NT2/D1 (cell line): Measurements from ENCODE around the gene CSH2.
"Not testable (repeated sequence)": the region's sequence is repeated elsewhere in the genome, so short reads cannot be mapped to it uniquely, and the experiment has no call there.

Source experiments
- DNase-seq: peaks from one replicate; pipeline ENCODE4 v3.0.0-alpha.2; 2011; ENCODE audit warnings: low read depth, low spot score
- H3K27me3 ChIP-seq: 2 replicates; pipeline ENCODE4 v1.6.0; 2011; ENCODE audit warnings: mild to moderate bottlenecking; ENCODE audit not compliant: insufficient read length, insufficient read depth
- H3K36me3 ChIP-seq: 2 replicates; pipeline ENCODE4 v1.6.1; 2011; ENCODE audit warnings: mild to moderate bottlenecking, low read length, mixed read lengths; ENCODE audit not compliant: insufficient read depth, insufficient read length
- H3K4me1 ChIP-seq: 2 replicates; pipeline ENCODE4 v1.5.1; 2011; ENCODE audit not compliant: insufficient read depth, insufficient read length
- H3K4me3 ChIP-seq: 2 replicates; pipeline ENCODE4 v1.5.1; 2011; ENCODE audit warnings: low read depth; ENCODE audit not compliant: insufficient read length
- H3K9ac ChIP-seq: 2 replicates; pipeline ENCODE4 v1.6.0; 2011; ENCODE audit warnings: low read depth; ENCODE audit not compliant: insufficient read length
- H3K9me3 ChIP-seq: 2 replicates; pipeline ENCODE4 v1.5.1; 2011; ENCODE audit warnings: mild to moderate bottlenecking, low read length; ENCODE audit not compliant: insufficient read depth

Gene CSH2

GRCh38 chr17:63898899-63899798 lies 25.7 kb upstream of the CSH2 start:
- not testable (repeated sequence) for H3K4me3 ChIP-seq, DNase-seq, H3K9ac ChIP-seq, H3K4me1 ChIP-seq, H3K36me3 ChIP-seq, H3K27me3 ChIP-seq, H3K9me3 ChIP-seq

GRCh38 chr17:63896524-63897354 lies 23.3 kb upstream of the CSH2 start, which contains the start of gene CSH1:
Gene CSH1 (minus strand): TSS chr17:63896574. CDS start chr17:63896511, 63 bp downstream.
- H3K36me3 ChIP-seq, H3K9me3 ChIP-seq, H3K4me3 ChIP-seq, H3K9ac ChIP-seq, H3K4me1 ChIP-seq, DNase-seq, H3K27me3 ChIP-seq: not testable (repeated sequence)

GRCh38 chr17:63894821-63895220 lies 21.3 kb upstream of the CSH2 start:
- not testable (repeated sequence) for H3K4me1 ChIP-seq, H3K36me3 ChIP-seq, H3K27me3 ChIP-seq, H3K9me3 ChIP-seq, DNase-seq, H3K9ac ChIP-seq, H3K4me3 ChIP-seq

- not testable (repeated sequence) for H3K9ac ChIP-seq, DNase-seq, H3K4me1 ChIP-seq, H3K36me3 ChIP-seq, H3K9me3 ChIP-seq, H3K4me3 ChIP-seq, H3K27me3 ChIP-seq
Observed at GRCh38 chr17:63894021-63894420, 20.5 kb upstream of the CSH2 start.

- not testable (repeated sequence) for H3K4me1 ChIP-seq, H3K27me3 ChIP-seq, H3K36me3 ChIP-seq, H3K9ac ChIP-seq, DNase-seq, H3K9me3 ChIP-seq, H3K4me3 ChIP-seq
Observed at GRCh38 chr17:63892316-63893037, 19.0 kb upstream of the CSH2 start.

- H3K9ac ChIP-seq, DNase-seq, H3K4me3 ChIP-seq, H3K4me1 ChIP-seq, H3K27me3 ChIP-seq, H3K36me3 ChIP-seq, H3K9me3 ChIP-seq: not testable (repeated sequence)
Observed at GRCh38 chr17:63889026-63889848, 15.8 kb upstream of the CSH2 start.

- H3K4me1 ChIP-seq, result peaks cover 11% of the 10 kb centered on the region
- H3K4me3 ChIP-seq, DNase-seq: not testable (repeated sequence)
Observed at GRCh38 chr17:63885119-63885518, 11.6 kb upstream of the CSH2 start.

GRCh38 chr17:63882626-63883126 lies 9.2 kb upstream of the CSH2 start:
- not testable (repeated sequence) for H3K4me3 ChIP-seq, H3K9me3 ChIP-seq, DNase-seq

More at GRCh38 chr17:63885119-63885518, 11.6 kb upstream of the CSH2 start:
- H3K27me3 ChIP-seq, H3K9ac ChIP-seq, H3K9me3 ChIP-seq, H3K36me3 ChIP-seq: not testable (repeated sequence)

More at GRCh38 chr17:63882626-63883126, 9.2 kb upstream of the CSH2 start:
- H3K9ac ChIP-seq, H3K36me3 ChIP-seq, H3K27me3 ChIP-seq: not testable (repeated sequence)
- H3K4me1 ChIP-seq, result peaks cover 11% of the 10 kb centered on the region
